K562 (cell line): ENCODE results near the gene PITPNB.

Experiments
- CTCF ChIP-seq, 3 experiments: IDR thresholded peaks in 2 of 3; conservative IDR thresholded peaks in 1 of 3; 2 replicates each; pipeline ENCODE4 v1.5.1; 2011 to 2012; ENCODE audit warnings: low read length in 3 of 3, mild to moderate bottlenecking in 3 of 3, control low read depth in 2 of 3, improper control_type of control experiment in 1 of 3, inconsistent platforms in 1 of 3, low read depth in 1 of 3, mixed read lengths in 1 of 3, moderate library complexity in 1 of 3; ENCODE audit not compliant: insufficient read depth in 2 of 3
- POLR2A ChIP-seq: fragments of 450-650 bp; conservative IDR thresholded peaks from 2 replicates; pipeline ENCODE4 v1.6.1; 2016

GRCh38 chr22:27846910-27847309, 72.1 kb downstream of the PITPNB start:
- TF ChIP-seq POLR2A, result no peak
- TF ChIP-seq CTCF (IDR thresholded peaks at IDR 0.05 in 2 of 3, conservative IDR thresholded peaks at IDR 0.05 in 1 of 3; ENCODE audit: insufficient read depth in 2 of 3, low read depth in 1 of 3, low read length in 3 of 3), result no peak
